Measurements from ENCODE around the gene TMEM87A.

The TMEM87A gene

DNA sequence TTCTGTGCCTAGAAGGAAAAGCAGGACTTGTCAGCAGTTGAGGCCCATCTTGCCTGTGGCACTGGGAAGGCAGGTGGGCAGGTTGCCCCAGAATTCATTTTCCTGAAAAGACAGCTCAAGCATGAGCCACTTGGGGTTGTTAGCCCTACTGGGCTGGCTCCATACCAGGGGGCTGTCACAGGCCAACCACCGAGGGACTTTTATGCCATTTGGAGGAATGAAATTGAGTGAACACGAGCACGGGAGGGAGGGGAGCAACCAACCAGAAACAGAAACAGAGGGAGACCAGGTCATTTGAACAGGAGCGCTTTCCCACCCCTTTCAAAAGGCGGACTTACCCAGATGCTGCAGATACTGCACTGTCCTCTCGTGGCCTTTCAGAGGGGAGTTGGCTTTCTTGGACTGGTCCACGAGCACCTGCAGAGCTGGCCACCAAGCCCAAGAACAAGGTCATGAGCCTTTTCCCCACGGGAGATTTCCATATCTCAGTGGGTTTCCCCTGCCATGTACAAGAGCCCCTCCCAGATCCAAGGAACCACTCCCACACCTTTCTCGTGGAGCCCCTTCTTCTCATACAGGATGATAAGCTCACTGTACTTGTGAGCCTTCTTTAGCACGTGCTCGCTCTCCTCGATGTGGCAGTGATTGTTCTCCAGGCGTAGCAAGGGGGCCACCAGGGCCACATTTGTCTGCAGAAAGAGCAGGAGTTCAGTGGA lies 106.8 kb downstream of the TMEM87A start:
- Mint-ChIP-seq H3K27ac (no peak overlapping the region), H3K4me3 (no peak overlapping the region), H3K9me3 (no peaks in the 10 kb centered on the region), H3K36me3 (ENCODE audit: low read depth) (peaks cover 80% of the 10 kb centered on the region), H3K4me1 (no peaks in the 10 kb centered on the region), H3K27me3 (ENCODE audit: low read depth) (no peaks in the 10 kb centered on the region)
- TF ChIP-seq, protein P1, sequence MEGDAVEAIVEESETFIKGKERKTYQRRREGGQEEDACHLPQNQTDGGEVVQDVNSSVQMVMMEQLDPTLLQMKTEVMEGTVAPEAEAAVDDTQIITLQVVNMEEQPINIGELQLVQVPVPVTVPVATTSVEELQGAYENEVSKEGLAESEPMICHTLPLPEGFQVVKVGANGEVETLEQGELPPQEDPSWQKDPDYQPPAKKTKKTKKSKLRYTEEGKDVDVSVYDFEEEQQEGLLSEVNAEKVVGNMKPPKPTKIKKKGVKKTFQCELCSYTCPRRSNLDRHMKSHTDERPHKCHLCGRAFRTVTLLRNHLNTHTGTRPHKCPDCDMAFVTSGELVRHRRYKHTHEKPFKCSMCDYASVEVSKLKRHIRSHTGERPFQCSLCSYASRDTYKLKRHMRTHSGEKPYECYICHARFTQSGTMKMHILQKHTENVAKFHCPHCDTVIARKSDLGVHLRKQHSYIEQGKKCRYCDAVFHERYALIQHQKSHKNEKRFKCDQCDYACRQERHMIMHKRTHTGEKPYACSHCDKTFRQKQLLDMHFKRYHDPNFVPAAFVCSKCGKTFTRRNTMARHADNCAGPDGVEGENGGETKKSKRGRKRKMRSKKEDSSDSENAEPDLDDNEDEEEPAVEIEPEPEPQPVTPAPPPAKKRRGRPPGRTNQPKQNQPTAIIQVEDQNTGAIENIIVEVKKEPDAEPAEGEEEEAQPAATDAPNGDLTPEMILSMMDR (IDR thresholded peaks at IDR 0.05; ENCODE audit: unreplicated experiment in 3 of 3), result no peak

DNA sequence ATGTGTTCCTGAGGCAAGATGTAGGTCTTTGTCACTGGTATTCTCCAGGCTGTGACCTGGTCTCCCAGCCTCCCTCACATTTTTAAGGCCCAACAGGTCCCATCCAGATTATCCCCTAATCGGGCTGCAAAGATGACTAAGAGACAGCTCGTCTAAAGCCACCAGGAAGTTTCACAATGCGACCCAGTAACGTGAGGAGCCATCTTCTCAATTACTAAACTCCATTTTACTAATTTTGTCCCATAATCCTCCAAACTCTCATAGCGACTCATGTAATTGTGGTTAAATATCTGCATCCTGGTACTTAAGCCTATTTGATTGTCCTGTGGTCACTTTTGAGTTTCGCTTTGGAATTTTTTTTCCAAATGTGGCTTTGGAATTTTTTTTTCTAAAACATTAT lies 108.1 kb downstream of the TMEM87A start:
- no peak overlapping the region for H3K27ac Mint-ChIP-seq
- H3K36me3 Mint-ChIP-seq (ENCODE audit: low read depth), result peaks cover 75% of the 10 kb centered on the region
- no peaks in the 10 kb centered on the region for H3K4me1 Mint-ChIP-seq
- H3K4me3 Mint-ChIP-seq, result no peak overlapping the region
- TF ChIP-seq, protein P1 (IDR thresholded peaks at IDR 0.05; ENCODE audit: unreplicated experiment in 3 of 3), result no peak
- H3K27me3 Mint-ChIP-seq (ENCODE audit: low read depth), result no peaks in the 10 kb centered on the region
- H3K9me3 Mint-ChIP-seq, result no peaks in the 10 kb centered on the region

DNA sequence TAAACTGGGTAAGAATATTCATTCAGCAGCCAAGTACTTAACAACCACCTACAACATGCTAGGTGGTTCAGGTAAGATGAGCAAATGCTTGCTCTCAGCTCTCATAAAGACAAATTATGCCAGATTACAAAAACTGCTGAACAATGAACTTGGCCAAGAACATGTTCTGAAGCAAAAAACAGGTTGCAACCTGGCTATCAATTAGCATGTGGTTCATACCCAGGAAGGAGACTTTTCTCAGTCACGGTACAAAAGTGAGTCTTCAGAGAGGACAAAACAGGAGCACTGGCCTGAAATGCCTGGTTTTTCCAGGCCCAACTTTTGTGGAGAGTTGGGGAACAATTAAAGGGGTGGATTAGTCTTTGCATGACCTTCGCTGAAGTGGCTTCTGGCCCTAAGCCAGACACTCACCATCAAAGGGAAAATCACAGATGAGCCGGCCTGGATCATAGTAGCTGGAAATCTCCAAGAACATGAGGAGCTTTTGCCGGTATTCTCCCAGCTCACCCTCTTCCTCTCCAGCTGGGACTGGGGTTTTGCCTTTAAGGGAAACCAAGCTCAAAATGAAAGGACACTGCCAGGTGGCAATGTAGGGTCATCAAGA lies 109.2 kb downstream of the TMEM87A start:
- Mint-ChIP-seq H3K27me3 (ENCODE audit: low read depth) (no peaks in the 10 kb centered on the region), H3K4me1 (no peaks in the 10 kb centered on the region), H3K27ac (no peak overlapping the region), H3K4me3 (no peak overlapping the region), H3K36me3 (ENCODE audit: low read depth) (peaks cover 72% of the 10 kb centered on the region), H3K9me3 (no peaks in the 10 kb centered on the region)
- TF ChIP-seq, protein P1 (IDR thresholded peaks at IDR 0.05; ENCODE audit: unreplicated experiment in 3 of 3), result no peak

DNA sequence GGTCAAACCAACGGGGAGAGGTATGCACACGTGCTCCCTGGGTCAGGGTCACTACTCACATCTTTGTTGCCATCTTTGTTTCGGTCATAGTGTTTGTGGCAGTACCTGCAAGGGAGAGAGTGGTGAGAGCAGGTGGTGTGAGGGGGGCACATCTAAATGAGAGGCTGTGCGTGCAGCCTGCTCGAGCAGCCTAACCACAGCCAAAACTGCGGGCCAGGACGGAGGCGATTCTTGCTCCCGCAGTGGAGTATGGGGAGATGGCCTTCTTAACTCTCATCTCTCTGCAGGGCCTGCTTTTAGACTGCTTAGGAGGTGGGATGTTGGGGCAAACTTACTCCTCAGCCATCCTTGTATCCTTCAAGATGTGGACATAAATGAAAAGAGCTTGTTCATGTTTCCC lies 109.9 kb downstream of the TMEM87A start:
- H3K4me3 Mint-ChIP-seq, result no peak overlapping the region
- peaks cover 76% of the 10 kb centered on the region for H3K36me3 Mint-ChIP-seq (ENCODE audit: low read depth)
- H3K9me3 Mint-ChIP-seq, result no peaks in the 10 kb centered on the region
- no peaks in the 10 kb centered on the region for H3K27me3 Mint-ChIP-seq (ENCODE audit: low read depth)
- H3K27ac Mint-ChIP-seq, result no peak overlapping the region
- TF ChIP-seq, protein P1 (IDR thresholded peaks at IDR 0.05; ENCODE audit: unreplicated experiment in 3 of 3), result no peak
- H3K4me1 Mint-ChIP-seq, result no peaks in the 10 kb centered on the region
